Stimulated activated CD4-positive, alpha-beta T cell treated with anti-CD3 and anti-CD28 coated beads, Interleukin-12 subunit alpha, Interleukin-12 subunit beta, amount 100 ng/mL, for 24 hours (primary cell): Measurements from ENCODE around the gene ABR.
A peak's percentile ranks its signal among the peaks of the same experiment; 100 is the strongest.
"Not testable (repeated sequence)": the region's sequence is repeated elsewhere in the genome, so short reads cannot be mapped to it uniquely, and the experiment has no call there.

ENCODE experiments used
- DNase-seq, 2 experiments: peaks; one replicate each; pipeline ENCODE4 v3.0.0-alpha.2; 2020; ENCODE audit warnings: low read depth in 2 of 2

The ABR gene

DNA sequence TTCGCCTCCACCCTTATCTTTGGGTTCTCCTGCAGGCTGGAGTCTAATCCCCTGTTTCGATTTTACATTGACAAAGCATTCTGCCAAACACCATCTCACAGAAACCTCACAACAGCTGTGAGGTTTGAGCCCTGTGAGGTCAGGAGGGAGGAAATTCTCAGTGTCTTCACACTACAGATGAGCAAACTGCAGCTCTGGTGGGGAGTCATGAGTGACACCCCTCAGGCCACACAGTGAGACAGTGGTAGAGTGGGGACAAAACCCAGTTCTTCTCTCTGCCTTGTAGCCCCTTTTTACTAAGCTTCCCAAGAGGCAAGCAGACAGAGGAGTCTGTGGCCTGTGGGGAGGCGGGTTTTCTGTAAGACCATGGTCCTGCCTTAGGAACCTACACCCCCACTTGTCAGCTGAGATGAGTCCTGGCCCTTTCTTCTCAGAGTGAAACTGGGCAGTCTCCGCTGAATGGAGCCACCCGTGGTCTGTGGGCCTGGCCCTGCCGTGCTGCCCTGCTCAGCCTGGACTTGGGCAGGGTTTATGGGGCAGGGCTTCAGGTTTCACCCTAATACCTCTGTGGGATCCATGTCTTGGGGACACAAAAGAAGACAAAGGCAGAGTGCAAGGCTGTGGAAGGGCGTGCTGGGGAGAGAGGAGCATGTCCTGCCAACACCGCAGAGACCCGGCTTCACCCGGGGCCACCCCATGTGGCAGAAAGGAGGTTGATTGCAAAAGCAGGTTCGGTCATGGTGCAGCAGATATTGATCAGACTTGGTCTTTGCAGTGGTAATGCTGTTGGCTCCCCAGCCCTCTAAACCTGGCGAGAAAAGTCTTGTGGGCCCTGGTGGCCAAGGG lies 59.0 kb downstream of the ABR start:
- DNase-seq = no peak

DNA sequence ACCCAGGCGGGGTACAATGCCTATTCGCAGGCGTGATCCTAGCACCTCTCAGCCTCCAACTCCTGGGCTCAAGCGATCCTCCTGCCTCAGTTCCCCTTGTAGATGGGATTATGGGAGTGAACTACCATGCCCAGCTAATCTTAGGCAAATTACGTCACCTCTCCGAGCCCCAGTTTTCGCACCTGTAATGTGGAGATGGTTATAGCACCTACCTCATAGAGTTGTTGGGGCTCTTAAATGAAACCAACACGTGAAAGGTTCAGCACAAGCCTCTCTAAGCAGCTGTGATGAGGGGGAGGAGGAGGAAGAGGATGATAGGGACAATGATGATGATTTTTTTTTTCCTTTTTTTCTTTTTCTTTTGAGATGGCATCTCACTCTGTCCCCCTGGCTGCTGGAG lies 59.9 kb downstream of the ABR start:
- no peak for DNase-seq

DNA sequence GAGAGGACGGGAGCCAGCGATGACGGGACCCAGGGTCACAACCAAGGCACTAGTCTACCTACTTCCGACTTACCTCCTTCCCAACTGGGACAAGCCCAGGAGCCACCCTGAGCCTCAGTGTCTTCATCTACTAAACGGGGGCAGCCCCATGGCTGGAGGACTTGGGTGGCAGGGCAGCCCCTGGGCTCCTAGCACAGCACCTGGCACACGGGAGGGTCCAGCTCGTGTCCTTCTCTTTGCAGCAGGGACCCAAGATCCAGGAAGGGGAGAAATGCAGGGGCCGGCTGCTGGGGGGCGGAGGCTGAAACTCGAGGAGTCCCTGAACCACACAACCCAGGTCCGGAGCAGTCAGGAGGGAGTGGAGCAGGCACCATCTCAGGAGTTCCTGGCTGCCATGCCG lies 63.2 kb downstream of the ABR start:
- DNase-seq = no peak

DNA sequence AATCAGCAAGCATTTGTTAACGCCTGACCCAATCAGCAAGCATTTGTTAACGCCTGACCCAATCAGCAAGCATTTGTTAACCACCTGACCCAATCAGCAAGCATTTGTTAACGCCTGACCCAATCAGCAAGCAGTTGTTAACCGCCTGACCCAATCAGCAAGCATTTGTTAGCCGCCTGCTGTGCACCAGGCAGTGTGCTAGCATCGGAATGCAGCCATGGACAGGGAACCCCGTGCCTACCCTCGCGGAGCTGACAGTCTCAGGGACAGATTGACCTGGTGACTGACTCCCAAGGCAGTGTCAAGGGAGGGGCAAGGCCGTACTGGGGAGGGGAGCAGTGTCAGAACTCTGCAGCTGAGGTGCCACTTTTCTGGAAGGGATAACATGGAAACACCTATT lies 66.9 kb downstream of the ABR start:
- DNase-seq = no peak

DNA sequence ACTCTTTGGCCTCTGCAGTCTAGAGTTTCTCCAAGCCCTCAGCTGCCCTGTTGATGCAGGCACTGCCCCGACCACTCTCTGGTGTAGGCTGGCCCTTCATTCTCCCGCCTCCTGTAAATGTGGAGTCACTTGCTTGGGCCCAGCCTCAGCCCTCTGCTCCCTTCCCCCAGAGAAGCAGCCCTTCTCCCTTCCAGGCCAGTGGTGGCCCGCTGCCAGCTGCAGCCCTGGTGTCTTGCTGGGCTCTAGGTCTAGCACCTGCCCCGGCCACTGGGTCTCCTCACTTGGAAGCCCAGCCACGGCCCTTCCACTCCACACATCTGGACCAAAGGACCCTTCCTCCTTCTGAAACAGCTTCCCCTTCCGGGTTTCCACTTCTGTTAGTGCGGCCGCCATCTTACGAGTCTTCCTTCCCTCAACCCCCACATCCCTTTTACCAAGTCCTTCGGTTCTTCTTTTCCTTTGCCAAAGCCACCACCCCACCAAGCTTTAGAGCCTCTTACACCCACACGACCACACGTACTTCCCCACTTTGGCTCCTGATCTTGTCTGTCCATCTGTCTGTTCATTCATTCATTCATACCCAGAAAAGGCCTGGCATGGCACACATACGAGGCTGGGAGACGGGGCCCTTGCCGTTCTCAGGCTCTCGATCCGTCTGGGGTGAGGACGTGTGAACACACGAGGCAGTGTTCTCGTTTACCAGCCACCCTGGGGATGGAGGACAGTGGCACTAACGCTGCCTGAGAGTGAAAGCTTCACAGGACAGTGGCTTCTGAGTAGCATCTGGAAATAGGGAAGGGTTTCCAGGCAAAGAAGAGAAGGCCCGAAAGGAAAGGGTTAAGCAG lies 68.0 kb downstream of the ABR start:
- DNase-seq = no peak

DNA sequence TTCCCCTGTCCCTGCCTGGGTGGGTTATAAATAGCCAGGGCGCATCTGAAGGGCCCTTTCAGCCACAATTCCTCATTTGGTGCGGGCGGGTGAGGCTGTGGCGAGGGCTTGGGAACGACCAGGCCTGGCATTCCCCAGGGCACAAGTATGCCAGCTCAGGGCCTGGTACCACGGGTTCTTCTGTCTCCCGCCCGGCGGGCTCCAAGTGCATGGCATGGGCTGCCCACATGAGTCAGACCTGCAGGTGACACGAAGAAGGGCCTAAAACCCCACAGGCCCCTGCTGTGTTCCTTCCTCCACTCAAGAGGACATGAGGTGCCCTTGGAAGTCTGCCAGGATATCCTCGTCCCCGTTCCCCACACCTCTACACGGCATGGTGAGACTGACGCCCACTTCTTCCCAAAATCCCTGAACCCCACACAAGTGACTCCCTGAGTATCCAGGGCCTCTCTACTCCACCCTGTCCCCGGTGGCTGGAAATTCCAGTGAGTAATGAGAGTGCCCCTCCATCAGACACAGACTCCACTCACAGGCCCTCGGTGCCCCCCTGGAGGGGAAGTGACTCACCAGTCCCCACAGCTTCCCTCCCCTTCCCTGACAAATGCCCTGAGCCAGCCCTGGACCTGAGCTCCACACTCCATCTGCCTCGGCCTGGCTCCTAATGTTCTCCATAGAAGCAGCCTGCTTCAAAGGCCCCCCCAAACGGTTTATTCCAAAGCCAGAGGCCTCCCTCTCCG lies 68.8 kb downstream of the ABR start:
- no peak for DNase-seq

DNA sequence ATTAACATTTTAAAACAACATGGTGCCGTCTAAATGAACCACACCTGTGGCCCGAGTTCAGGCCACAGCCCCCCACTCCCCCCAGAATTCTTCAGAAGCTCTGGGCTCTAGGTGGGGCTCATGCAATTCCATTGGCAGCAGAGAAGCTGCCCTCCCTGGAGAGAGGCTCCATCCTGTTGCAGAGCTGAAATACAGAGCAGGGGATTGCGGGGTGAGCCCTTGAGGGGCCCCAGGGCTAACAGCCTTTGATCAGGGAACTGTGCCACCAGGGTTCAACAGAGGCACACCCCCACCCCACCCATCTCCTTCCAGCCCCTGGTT lies 69.3 kb downstream of the ABR start:
- no peak for DNase-seq

DNA sequence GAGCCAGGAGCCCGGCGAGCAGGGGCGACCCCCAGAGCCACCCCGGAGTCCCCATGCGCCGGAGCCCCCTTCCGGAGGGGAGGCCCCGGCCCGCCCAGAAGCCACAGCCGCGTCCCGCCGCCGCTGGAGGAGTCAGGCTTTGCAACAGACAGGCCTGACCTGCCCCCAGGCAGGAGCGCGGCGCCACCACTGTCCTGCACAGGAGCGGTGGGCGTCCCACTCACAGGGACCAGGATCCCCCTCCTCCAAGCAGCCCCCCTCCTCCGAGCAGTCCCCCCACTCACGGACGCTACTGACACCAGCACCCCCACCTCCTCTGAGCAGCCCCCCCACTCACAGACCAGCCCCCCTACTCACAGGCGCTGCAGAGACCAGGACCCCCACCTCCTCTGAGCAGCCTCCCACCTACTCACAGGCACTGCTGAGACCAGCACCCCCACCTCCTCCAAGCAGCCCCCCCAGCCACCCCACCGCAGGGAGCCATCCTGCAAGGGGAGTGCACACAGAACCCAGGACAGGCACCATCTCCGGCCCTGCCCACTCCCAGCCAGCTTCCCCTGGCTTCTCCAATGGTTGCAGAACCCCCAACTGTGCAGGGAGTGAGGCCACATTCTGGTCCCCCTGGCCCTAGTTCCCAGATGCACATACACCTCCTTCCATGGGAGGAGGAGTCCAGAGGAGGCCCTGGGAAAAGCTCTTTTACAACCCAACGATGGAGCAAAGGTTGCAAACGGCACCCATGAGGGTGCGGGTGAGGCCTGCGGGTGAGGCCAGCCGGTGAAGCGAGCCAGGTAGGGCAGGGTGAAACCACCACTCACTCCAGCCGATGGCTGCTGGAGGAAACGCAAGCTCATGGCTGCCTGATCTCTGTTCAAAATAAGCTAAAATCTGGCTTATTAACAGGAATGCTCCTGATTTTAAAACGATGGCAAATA lies 69.9 kb downstream of the ABR start:
- peak in 1 of 2 experiments; percentile 41 for DNase-seq

DNA sequence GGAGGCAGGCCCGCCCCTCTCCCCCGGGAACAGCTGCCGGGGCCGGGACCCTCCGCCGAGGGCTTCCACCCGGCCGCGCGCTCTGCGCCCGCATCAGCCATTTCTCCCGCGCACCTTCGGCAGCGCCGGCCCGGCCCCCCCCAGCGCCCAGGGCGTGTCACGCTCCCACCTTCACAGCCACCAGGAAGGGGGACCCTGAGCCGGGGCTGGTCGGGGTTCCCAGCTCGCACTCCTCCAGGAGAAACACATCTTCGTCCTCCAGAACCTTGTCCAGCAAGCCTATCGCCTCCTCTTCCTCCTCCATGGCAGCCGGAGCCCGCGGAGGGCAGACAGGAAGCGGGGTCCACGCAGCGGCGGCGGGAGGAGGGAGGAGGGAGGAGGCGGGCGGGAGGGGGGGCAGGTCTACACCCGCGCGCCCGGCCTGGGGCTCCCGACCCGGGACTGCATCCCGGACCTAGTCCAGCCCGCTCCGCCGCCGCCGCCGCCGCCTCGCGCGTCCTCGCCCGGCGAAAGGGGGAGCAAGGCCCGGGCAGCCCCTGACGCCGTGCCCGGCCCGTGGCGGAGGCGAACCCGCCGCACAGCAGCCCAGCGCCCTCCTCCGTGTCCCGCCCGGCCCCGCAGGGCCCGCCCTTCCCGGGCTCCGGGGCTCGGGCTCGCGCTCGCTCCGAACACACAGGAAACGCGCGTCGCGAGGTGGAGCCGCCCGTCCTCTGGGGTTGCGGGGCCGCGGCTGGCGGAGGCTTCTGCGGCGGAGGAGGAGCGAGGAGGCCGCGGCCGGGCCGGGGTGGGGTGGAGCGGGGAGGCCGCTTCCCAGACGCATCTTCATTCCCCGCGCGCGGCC lies 70.8 kb downstream of the ABR start:
- DNase-seq = peak; percentile 33 to 56

DNA sequence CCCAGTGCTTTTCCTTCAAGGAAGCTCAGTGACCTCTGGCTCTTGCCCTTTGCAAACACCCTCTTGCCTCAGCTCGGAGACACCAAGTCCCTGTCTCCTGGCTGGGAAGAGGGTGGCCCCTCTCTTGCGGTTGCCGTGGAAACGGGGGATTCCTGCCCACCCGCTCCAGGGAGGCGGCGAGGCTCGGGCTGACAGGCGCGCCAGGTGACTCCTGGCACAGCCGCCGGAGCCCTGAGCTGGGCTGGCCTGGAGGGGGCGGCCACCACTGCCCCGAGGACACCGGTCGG lies 71.4 kb downstream of the ABR start:
- no peak for DNase-seq

DNA sequence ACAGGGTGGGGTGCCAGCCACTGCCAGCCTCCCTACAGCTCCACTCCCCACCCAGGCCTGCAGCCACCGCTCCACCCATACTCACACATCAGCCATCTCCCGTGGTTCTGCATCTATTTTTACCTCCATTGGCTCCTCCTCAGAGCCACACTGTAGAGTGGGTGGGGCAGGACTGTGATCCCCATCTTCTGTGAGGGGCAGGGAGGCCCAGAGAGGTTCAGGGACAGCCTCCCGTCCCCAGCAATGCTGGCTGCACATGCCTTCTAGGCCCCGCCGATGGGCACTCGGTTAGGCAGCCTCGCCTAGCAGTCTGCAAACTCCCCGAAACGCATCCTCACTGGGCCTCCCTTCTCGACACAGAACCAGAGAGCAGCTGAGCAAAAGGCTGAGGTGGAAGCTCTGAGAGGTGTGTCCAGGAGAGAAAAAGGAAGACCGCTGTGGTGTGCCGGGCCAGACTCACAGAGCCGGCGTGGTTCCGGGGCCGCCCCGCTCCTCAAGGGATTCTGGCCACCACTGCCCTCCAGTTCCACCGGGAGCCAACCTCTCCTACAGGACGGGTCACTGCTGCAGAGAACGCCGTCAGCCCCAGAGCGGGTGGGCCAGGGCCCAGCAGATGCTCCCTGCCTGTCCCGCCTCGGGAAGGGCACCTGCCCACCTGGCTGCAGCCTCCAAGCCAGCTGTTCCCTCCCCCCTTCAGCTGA lies 71.9 kb downstream of the ABR start:
- no peak for DNase-seq

DNA sequence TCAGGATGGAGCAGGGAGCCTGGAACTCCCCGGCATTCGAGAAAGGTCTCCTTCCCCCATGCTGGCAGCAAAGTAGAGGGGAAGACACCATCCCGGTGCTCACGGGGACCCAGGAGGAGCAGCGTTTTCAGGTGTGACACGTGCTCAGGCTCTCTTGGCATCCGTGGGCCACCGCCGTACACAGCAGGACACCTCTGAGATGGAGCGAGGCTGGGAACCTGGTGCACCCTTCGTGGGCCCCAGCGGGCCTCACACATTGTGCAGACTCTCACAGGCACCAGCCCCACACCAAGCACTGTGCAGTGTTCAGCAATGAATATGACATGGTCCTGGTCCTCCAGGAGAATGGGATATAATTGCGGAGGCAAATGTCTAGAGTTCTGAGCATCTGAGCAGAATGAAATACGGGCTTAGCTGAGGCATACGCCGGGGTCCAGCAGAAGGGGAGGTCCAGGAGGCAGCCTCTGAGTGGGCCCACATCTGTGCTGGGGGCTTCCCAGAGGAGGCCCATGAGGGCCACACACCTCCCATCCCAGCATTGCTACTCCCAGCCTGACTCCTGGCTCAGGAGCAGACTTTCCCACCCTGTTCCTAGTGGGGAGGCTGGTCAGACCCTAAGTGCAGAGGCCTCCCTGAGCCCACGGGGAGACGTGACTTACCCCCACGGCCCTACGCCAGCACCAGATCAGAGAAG lies 72.6 kb downstream of the ABR start:
- no peak for DNase-seq

DNA sequence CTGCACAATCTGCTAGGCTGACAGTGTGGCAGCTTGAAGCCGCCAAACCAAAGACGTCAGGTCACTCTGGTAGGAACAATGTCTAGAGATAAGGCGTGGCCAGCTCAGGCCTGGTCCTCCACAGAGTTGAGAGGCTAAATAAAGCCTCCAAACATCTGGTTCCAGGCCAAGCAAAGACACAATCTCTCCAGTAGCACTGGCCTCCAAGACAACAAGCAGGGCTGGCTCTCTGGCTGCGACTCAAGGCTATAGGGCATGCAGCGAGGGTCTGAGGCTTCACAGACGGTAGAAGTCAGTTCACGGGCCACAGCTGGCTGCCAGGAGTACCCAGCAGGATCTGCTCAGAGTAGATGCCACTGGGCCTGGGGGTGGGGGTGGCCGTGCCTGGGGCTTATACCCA lies 75.6 kb downstream of the ABR start:
- DNase-seq = no peak

DNA sequence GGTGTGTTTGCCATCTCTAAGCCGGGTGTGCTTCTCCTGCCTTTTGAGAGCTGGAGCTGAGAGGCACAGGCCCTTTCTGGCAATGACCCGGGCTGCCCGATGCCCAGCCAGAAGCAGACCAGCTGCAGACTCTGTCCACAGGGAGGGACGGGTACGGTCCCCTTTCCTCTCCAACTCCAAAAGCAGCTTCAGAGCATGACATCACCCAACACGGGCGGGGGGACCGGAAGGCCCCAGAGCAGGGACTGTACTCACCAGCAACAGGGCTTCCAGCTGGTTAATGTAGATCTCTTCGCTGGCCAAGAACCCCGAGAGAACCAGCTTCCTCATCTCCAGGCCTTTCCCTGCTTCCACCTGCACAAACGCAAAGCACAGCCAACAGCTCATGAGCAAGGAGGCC lies 79.4 kb downstream of the ABR start:
- DNase-seq = no peak

DNA sequence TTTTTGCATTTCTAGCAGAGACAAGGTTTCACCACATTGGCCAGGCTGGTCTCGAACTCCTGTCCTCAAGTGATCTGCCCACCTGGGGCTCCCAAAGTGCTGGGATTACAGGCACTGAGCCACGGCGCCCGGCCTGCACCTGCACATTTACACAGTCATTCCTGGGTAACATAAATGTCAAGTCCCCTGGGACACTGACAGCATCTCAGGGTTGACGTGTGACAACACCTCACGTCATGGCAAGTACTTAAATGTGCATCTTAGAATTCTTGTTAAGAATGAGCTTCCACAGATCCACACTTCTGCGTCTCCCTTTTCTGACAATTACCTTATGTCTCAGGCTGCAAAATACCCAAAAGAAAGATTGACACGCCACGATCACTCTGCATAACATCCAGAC lies 80.5 kb downstream of the ABR start:
- no peak for DNase-seq

DNA sequence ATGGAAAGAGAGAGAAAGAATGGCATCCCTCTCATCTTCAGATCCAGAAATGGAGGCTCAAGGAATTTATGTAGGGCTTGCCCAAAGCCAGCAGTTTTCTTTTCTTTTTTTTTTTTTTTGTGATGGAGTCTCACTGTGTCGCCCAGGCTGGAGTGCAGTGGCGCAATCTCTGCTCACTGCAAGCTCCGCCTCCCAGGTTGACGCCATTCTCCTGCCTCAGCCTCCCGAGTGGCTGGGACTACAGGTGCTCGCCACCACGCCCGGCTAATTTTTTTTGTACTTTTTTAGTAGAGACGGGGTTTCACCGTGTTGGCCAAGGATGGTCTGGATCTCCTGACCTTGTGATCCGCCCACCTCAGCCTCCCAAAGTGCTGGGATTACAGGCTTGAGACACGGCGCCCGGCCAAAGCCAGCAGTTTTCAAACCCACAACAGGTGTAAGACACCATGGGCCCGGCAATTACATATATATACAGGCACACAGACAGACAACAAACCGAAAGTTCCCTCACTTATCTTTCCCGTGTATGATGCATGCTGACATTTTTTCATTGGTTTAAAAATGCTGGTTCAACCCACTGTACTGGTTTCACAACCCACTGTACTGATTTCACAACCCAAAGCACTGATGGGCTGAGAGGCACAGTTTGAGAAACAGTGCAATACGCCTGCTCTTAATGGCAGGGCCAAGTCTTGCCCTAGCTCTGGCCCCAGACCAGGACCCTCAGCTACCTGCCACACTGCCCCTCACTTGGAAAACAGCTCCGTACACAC lies 81.6 kb downstream of the ABR start:
- DNase-seq = not testable (repeated sequence)

DNA sequence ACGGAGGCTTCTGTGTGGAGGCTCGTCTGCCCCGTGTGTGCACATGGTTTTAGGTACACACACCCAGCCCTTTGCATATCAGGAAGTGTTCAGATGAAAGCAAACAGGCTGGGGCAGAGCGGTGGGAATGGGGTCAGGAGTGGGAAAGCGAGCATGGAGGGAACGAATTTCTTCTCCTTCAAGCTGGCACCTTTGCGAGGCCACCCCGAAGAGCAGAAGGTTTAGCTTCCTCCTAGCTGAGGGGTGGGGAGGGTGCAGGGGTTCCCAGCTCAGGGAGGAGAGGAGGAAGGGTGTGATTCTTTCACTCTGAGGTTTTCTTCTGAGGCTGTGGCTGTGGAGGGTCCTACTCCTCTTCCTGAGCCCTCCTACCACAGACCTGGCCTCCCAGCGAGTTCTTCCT lies 83.6 kb downstream of the ABR start:
- no peak for DNase-seq

DNA sequence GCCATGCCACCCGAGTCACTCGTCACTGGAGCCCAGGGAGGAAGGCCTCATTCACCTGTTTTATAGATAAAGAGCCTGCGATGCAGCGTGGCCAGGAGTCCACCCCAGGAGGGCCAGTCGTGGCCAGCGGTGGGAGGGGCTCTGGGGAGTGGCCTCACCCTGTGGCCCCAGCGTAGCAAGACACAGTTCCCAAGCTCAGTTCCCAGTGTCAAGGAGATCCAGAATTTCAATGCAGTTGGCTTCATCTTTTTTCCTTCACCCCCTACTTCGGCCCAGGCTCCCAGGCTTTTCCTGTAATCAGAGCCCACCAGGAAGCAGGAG lies 84.0 kb downstream of the ABR start:
- no peak for DNase-seq
